Duodenal mucosa (tissue), 2 donors: Measurements from ENCODE around the gene RAB3GAP2.
"Not testable (repeated sequence)": the region's sequence is repeated elsewhere in the genome, so short reads cannot be mapped to it uniquely, and the experiment has no call there.

Experiments
- H3K27ac ChIP-seq: one replicate; pipeline ENCODE4 v1.7.0; 2013; ENCODE audit warnings: low read depth, low read length
- H3K27me3 ChIP-seq, 2 donors: one replicate each; pipeline ENCODE4 v1.7.0; 2013; ENCODE audit warnings: low read length in 2 of 2, control low read depth in 1 of 2; ENCODE audit not compliant: insufficient read depth in 2 of 2, control insufficient read depth in 1 of 2
- H3K36me3 ChIP-seq, 2 donors: one replicate each; pipeline ENCODE4 v1.7.0; 2013; ENCODE audit warnings: low read length in 2 of 2, control low read depth in 1 of 2; ENCODE audit not compliant: insufficient read depth in 2 of 2, control insufficient read depth in 1 of 2
- H3K4me1 ChIP-seq, 2 donors: one replicate each; pipeline ENCODE4 v1.7.0; 2013; ENCODE audit warnings: low read length in 2 of 2, control low read depth in 1 of 2; ENCODE audit not compliant: insufficient read depth in 2 of 2, control insufficient read depth in 1 of 2
- H3K4me3 ChIP-seq, 2 donors: one replicate each; pipeline ENCODE4 v1.7.0; 2013; ENCODE audit warnings: low read length in 2 of 2, low read depth in 1 of 2
- H3K9ac ChIP-seq, 2 donors: one replicate each; pipeline ENCODE4 v1.7.0; 2013; ENCODE audit warnings: low read length in 2 of 2, low read depth in 1 of 2
- H3K9me3 ChIP-seq, 2 donors: one replicate each; pipeline ENCODE4 v1.7.0; 2013; ENCODE audit warnings: low read length in 2 of 2, control low read depth in 1 of 2; ENCODE audit not compliant: control insufficient read depth in 1 of 2

Gene RAB3GAP2

DNA sequence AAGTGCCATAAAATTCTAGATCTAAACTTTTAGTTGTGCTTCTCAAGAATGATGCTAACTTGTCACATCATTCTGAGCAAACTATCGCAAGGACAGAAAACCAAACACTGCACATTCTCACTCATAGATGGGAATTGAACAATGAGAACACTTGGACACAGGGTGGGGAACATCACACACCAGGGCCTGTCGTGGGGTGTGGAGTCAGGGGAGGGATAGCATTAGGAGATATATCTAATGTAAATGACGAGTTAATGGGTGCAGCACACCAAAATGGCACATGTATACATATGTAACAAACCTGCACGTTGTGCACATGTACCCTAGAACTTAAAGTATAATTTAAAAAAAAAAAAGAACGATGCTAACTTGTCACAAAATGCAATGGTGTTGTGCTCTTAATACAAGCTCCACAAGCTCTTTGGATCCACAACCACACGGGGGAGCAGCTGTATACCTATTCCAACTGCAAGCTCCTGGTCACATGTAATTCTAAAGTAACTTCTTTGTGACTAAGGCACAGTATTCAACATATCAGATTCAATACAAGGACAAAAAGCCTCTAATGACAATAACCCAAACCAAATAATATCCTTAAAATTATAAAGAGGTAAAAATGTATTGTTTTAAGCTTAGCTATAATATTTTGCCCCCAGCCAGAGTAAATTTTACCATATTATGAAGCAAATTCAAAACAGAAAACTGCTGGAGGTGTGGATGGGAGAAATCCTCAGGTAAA, 53.7 kb downstream of the RAB3GAP2 start:
- H3K9me3 ChIP-seq, H3K9ac ChIP-seq, H3K27me3 ChIP-seq, H3K36me3 ChIP-seq, H3K27ac ChIP-seq, H3K4me1 ChIP-seq, H3K4me3 ChIP-seq: not testable (repeated sequence)

DNA sequence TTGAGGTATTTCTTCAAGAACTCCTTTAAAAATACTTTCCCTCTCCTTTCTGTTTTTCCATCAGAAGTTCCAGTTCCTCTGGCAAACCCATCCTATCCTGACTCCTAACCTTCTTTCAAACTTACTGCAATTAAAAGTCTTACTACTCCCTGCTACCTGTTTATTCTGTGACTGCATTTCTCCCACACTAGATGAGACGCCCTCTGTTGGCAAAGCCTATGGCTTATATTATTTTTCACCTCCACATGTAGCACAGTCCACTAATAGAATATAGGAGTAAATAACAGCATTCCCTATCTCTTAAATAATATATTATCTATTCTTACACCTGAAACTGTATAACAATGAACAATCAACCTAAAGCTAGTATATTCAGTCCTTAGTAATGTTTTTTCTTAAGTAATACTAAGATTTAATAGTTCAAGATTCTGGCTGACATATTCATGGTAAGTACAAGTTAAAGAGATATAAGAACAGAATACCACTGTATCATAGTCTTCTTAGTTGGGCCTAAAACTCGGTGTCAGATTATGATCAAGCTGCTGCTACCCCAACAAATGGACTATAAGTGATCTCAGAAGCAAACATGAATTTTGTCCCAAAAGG, 54.8 kb downstream of the RAB3GAP2 start:
- Histone ChIP-seq H3K36me3 (no peaks in the 10 kb centered on the region), H3K27me3 (no peaks in the 10 kb centered on the region), H3K4me3 (no peak overlapping the region), H3K9me3 (no peaks in the 10 kb centered on the region), H3K9ac (no peak overlapping the region), H3K4me1 (no peaks in the 10 kb centered on the region), H3K27ac (no peak overlapping the region)

DNA sequence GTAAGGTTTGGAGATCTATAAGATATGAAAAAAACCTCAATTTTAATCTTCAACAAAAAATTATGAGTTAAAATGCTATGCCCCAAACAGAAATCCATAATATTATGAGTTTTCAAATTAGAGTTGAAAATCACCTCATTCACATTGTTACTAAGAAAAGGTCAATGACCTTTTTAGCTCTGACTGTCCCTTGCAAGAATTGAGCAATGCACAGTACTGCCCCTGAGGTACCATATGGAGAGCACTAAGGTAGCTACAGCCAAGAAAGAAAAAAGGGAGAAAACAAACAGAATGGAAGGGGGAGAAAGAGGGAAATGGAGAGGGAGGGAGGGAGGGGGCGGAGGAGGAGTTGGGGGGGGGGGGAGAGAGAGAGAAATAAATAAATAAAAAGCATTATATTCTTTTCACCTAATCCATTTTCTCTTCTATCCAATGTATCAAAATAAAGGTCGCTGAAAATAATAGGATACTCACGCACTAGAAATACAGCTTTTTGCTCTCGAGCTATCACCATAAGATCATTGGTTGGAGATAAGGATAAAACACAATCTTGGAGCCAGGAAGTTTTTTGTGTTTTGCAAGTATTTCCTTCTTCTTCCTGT, 58.8 kb downstream of the RAB3GAP2 start:
- no peak overlapping the region for H3K4me3 ChIP-seq
- no peak overlapping the region for H3K27ac ChIP-seq
- no peaks in the 10 kb centered on the region for H3K4me1 ChIP-seq
- H3K36me3 ChIP-seq, result peaks cover 10 to 17% of the 10 kb centered on the region in 2 donors
- H3K9me3 ChIP-seq, result no peaks in the 10 kb centered on the region
- no peak overlapping the region for H3K9ac ChIP-seq
- no peaks in the 10 kb centered on the region for H3K27me3 ChIP-seq

DNA sequence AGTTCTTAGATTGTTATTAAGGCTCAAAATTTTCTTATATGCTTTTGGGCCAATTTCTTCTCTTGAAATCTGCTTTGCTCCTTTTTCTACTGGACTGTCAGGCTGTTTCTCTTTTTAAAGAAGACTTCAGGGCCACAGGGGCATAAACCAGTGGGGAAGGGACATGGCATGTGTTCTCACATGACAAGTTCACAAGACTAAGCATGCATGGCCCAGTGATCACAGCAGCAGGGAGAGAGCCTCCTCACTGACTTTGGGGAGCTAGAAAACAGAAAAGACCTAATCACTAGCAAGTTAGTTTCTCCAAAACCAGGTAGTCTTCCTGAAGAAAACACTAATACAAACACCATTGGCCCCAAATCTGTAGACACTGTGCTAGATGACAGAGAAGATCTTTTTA, 64.8 kb downstream of the RAB3GAP2 start:
- no peak overlapping the region for H3K27ac ChIP-seq
- H3K9me3 ChIP-seq, result no peaks in the 10 kb centered on the region

DNA sequence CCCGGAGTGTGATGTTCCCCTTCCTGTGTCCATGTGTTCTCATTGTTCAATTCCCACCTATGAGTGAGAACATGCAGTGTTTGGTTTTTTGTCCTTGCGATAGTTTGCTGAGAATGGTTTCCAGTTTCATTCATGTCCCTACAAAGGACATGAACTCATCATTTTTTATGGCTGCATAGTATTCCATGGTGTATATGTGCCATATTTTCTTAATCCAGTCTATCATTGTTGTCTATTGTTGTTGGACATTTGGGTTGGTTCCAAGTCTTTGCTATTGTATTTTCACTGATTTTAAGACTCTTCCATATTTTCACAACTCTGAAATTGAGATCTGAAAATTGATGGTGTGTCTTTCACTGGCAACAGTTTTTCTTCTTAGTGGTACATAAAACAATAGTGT, 67.5 kb downstream of the RAB3GAP2 start:
- peaks cover 27 to 46% of the 10 kb centered on the region in 2 donors for H3K36me3 ChIP-seq
- H3K27ac ChIP-seq, H3K9ac ChIP-seq, H3K4me3 ChIP-seq, H3K4me1 ChIP-seq, H3K9me3 ChIP-seq, H3K27me3 ChIP-seq: not testable (repeated sequence)

More for the DNA sequence above, 64.8 kb downstream of the RAB3GAP2 start:
- peaks cover 25 to 40% of the 10 kb centered on the region in 2 donors for H3K36me3 ChIP-seq
- H3K27me3 ChIP-seq, result no peaks in the 10 kb centered on the region
- H3K4me3 ChIP-seq, result no peak overlapping the region
- H3K9ac ChIP-seq, result no peak overlapping the region
- no peaks in the 10 kb centered on the region for H3K4me1 ChIP-seq

DNA sequence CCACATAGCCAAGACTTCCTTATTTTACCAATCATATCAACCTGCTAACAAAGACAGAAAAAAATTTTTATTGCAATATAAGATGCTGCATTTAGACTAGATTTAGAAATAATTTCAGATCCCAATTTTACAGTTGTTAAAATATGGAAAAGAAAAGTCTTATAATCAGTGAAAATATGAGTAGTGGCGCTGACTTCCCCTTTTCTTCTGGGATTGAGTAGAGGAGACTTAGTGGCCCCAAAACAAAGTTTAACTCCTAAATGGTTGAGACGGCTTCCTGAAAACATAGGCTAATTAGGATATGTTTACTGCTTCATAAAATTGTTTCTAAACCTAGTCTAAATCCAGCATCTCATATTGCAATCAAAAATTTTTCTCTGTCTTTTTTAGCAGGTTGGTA, 68.4 kb downstream of the RAB3GAP2 start:
- Histone ChIP-seq H3K9ac (no peak overlapping the region), H3K27me3 (no peaks in the 10 kb centered on the region), H3K36me3 (peaks cover 30 to 42% of the 10 kb centered on the region in 2 donors), H3K4me3 (no peak overlapping the region), H3K9me3 (no peaks in the 10 kb centered on the region), H3K27ac (no peak overlapping the region), H3K4me1 (no peaks in the 10 kb centered on the region)

DNA sequence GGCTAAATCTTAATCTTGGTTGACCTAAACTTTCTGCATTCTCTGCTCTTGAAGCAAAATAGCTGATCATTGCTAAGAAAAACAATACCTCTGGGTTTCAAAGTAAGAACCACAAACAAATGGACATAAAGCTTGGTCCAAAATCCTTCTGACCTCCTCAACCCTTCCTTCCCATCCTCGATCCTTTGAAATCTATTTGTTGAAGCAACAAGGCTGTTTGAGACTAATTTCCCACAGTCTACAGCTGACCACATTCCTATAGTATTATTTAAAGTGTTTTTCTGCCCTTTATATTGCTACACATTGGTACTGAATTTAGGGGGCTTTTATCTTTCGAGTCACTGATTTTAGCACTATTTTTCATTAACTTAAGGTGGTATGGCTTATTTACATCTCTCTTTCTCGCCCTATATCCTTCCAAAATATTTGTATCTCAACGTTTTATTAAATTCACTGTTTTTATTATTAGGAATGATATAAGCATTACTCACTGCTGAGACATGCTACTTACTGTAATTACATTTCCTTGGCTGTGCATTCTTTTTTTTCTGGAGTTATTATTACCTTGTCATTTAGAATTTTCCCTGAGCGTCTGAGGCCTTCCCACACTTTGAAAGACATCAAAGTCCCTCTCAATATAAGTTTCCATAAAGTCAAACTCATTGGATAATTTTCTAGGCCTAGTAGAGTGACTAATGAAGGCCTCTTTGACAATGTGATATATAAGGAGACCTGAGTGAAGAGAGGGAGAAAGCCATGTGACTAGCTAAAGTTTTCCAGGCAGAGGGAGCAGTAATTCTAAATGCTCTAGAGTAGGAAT, 73.9 kb downstream of the RAB3GAP2 start:
- no peaks in the 10 kb centered on the region for H3K4me1 ChIP-seq
- no peaks in the 10 kb centered on the region for H3K9me3 ChIP-seq
- H3K27ac ChIP-seq, result no peak overlapping the region
- no peak overlapping the region for H3K4me3 ChIP-seq
- no peak overlapping the region for H3K9ac ChIP-seq
- H3K27me3 ChIP-seq, result no peaks in the 10 kb centered on the region
- peaks cover 18 to 21% of the 10 kb centered on the region in 2 donors for H3K36me3 ChIP-seq

DNA sequence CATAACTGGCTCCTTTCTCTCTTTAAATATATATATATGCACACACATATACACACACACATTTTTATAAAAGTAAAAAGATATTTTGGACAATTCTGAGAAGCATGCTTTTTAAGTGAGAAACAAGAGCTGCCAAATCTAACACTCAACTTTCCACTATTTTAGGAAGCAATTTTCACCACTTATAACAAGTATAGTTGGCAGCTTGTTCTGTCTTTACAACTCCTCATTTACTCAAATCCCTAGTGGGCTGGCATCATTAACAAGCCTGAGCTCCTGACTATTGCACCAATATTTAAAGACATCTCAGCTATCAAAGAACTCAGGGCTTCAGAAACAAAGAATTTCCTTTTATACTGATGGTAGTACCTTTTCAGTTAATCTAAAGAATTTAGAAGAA, 76.6 kb downstream of the RAB3GAP2 start:
- no peaks in the 10 kb centered on the region for H3K27me3 ChIP-seq
- no peaks in the 10 kb centered on the region for H3K9me3 ChIP-seq
- no peak overlapping the region for H3K4me3 ChIP-seq
- no peaks in the 10 kb centered on the region for H3K4me1 ChIP-seq
- H3K36me3 ChIP-seq, result peaks cover 24 to 33% of the 10 kb centered on the region in 2 donors
- H3K27ac ChIP-seq, result no peak overlapping the region
- no peak overlapping the region for H3K9ac ChIP-seq

DNA sequence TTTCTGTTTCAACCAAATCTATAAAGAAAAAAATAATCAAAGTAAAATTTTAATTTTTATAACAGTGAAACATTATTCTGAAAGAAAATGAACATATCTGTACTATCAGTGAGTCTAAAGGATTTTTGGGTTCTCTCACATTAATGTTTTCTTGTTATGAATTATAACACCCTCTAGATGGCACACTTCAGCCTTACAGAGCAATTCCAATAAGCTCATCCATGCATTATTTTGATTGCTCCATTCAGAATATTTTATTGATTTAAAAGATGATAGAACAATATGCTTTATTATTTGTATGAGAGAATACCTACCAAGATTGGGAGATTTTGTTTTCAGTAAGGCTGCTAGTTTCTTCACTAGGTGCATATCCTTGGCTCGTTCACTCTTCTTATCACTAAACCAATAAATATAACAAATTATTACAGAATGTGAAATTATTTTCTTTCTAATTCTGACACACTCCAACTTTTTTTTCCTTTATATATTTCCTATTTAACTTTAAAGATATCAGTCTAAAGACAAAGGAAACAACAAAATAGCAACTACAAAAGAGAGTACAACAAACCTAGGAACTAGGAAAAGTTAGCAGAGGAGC, 82.4 kb downstream of the RAB3GAP2 start:
- Histone ChIP-seq H3K9ac (no peak overlapping the region), H3K27ac (no peak overlapping the region), H3K36me3 (peaks cover 24 to 53% of the 10 kb centered on the region in 2 donors), H3K4me1 (no peaks in the 10 kb centered on the region), H3K27me3 (no peaks in the 10 kb centered on the region), H3K4me3 (no peak overlapping the region), H3K9me3 (no peaks in the 10 kb centered on the region)
